ENCODE data around the gene ERCC8. TPM values are rescaled to one million over a fixed set of nuclear protein-coding genes. Genes with fewer than 3 reads are reported as not detected.
A peak's percentile ranks its signal among the peaks of the same experiment; 100 is the strongest.

ERCC8 gene
- total and polyA plus RNA-seq, 9 of the 15 experiments (the other 6 are each of a cell fraction or from before 2014, with no cell fraction given): 10.1 to 41.8 (median 24.4) TPM

GRCh38 chr5:60944904-60945812 is at the start of gene ERCC8, which contains the start of gene NDUFAF2 (continued):
- TF ChIP-seq ZNF124 (CRISPR knock-in tag; IDR thresholded peaks at IDR 0.05): no peak
- no peak for TF ChIP-seq CREBBP (IDR thresholded peaks at IDR 0.05; ENCODE audit: low read depth, low read length)
- no peak for TF ChIP-seq ZNF57 (CRISPR knock-in tag; IDR thresholded peaks at IDR 0.05)
- TF ChIP-seq POLR3A (IDR thresholded peaks at IDR 0.05; ENCODE audit: borderline replicate concordance, extremely low read depth, insufficient read depth, insufficient read length): no peak
- TF ChIP-seq GTF2B (IDR thresholded peaks at IDR 0.05; ENCODE audit: extremely low read depth, insufficient read length): no peak
- TF ChIP-seq, protein P1, sequence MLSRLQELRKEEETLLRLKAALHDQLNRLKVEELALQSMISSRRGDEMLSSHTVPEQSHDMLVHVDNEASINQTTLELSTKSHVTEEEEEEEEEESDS (CRISPR knock-in tag; IDR thresholded peaks at IDR 0.05): no peak
- no peak for TF ChIP-seq THRB (CRISPR knock-in tag; conservative IDR thresholded peaks at IDR 0.05)
- 0 out of 2 replicates have a peak, but pooled peaks have one; percentile 27 for TF ChIP-seq NFIC (IDR thresholded peaks at IDR 0.05)
- no peak for TF ChIP-seq ETV1 (tag; conservative IDR thresholded peaks at IDR 0.05; ENCODE audit: low read depth)
- no peak for TF ChIP-seq TOE1 (IDR thresholded peaks at IDR 0.05; ENCODE audit: borderline replicate concordance)
- TF ChIP-seq TOE1 (CRISPR knock-in tag; IDR thresholded peaks at IDR 0.05; ENCODE audit: borderline replicate concordance, low read depth): no peak
- TF ChIP-seq RAD51 (IDR thresholded peaks at IDR 0.05; ENCODE audit: borderline replicate concordance, low read depth): no peak
- TF ChIP-seq CC2D1A (IDR thresholded peaks at IDR 0.05): no peak; the same call in 1 of the 2 replicates
- no peak for TF ChIP-seq ZNF830 (CRISPR knock-in tag; IDR thresholded peaks at IDR 0.05)
- TF ChIP-seq SMAD1 (IDR thresholded peaks at IDR 0.05; ENCODE audit: low read depth, low read length, partially characterized antibody): no peak
- TF ChIP-seq ZNF24 (IDR thresholded peaks at IDR 0.05): no peak
- TF ChIP-seq KLF13 (tag; IDR thresholded peaks at IDR 0.05; ENCODE audit: borderline replicate concordance, low read depth): no peak
- TF ChIP-seq ZFP36 (IDR thresholded peaks at IDR 0.05; ENCODE audit: low read depth, low read length, partially characterized antibody): no peak
- TF ChIP-seq ZEB2 (IDR thresholded peaks at IDR 0.05): no peak
- TF ChIP-seq ZNF699 (CRISPR knock-in tag; IDR thresholded peaks at IDR 0.05; ENCODE audit: insufficient replicate concordance): no peak
- TF ChIP-seq TEAD2 (tag; IDR thresholded peaks at IDR 0.05): 0 out of 2 replicates have a peak, but pooled peaks have one; percentile 19
- TF ChIP-seq IFI16 (CRISPR knock-in tag; IDR thresholded peaks at IDR 0.05): no peak
- TF ChIP-seq U2AF2 (optimal IDR thresholded peaks at IDR 0.05; ENCODE audit: low read depth, low read length): no peak
- TF ChIP-seq TFAP4 (CRISPR knock-in tag; IDR thresholded peaks at IDR 0.05; ENCODE audit: borderline replicate concordance): peak; percentile 69
- TF ChIP-seq RBFOX2 (IDR thresholded peaks at IDR 0.05; ENCODE audit: low read depth, low read length): peak; percentile 85

All from K562 (cell line).